ENCODE data around the gene BAIAP2L2. TPM values are rescaled to one million over a fixed set of nuclear protein-coding genes. Genes with fewer than 3 reads are reported as not detected.
"Not testable (repeated sequence)": the region's sequence is repeated elsewhere in the genome, so short reads cannot be mapped to it uniquely, and the experiment has no call there.

BAIAP2L2 gene
- total RNA-seq, 1 donor from 2014 or later = not detected

DNA sequence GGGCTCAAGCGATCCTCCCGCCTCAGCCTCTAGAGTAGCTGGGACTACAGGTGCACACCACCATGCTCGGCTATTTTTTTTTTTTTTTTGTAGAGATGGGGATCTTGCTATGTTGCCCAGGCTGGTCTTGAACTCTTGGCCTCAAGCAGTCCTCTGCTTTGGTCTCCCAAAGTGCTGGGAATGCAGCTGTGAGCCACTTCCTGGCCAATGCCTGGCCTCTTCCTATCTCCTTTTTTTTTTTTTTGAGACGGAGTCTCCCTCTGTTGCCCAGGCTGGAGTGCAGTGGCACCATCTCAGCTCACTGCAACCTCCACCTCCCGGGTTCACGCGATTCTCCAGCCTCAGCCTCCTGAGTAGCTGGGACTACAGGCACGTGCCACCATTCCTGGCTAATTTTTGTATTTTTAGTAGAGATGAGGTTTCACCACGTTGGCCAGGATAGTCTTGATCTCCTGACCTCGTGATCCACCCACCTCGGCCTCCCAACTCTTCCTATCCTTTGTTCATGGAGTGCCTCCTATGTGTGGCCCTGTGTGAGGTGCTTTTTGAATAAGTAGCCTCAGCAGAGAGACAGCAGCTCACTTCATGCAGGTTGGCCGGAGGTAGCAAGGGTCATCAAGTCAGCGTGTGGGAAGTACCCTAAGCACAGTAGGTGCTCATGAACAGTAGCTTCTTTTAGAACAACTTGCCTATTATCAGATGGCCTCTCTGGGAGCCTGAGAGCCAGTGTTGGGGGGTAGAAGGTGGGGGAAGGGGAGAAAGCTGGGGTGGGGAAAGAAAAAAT, 72.9 kb downstream of the BAIAP2L2 start:
- DNase-seq = not testable (repeated sequence)

DNA sequence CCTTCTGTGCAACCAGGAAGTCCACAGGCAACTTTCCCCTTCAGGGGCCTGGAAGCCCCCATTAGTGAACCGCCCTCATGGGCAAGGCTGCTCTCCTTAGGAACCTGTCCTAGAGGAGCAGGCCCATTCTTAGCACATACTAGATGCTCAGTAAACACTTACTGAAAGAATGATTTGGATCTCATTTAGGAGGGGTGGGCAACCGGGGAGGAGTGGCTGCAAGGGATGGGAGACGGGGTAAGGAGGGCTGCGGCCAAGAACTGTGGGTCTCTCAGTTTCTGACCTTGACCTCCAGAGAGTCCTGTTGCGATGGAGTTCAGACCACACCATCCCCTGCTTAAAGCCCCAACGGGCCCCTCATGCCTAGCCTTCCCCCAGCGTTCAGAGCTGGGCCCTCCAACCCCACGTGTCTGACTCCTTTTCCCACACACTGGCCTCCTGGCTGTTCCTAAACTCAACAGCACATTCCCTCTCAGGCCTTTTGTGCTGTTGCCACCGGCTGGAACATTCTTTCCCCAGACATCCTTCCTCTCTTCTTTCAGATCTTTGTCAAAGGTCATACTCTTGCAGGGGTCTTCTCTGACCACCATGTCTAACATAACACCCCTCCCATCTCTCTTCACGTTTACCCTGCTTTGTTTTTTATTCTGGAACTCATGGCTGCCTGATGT, 74.0 kb downstream of the BAIAP2L2 start:
- no peak for DNase-seq

DNA sequence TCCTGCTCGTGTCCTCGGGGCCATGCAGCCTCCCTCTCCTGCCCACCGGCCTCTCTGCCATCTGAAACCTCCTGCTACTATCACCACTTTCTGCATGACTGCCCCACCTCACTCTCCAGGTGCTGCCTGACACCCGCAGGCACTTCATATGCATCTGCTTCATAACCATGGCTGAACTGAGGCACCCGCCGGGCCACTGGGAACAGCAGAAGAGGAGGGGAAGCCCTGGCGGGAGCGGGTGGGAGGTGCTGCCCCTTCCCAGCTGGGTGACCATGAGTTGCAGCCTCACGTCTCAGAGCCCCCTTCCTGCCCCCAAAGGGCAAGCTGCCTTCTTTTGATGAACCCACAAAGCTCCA, 75.0 kb downstream of the BAIAP2L2 start:
- DNase-seq = no peak

Other genes starting within 250 kb of the BAIAP2L2 start
- 22.9 TPM for gene MICALL1, start 204.4 kb downstream of the BAIAP2L2 start, total RNA-seq
- gene C22orf23, start 157.1 kb downstream of the BAIAP2L2 start, total RNA-seq = 0.31 TPM
- 17.8 TPM for gene POLR2F, start 157.0 kb downstream of the BAIAP2L2 start, total RNA-seq
- 1.9 TPM for gene SOX10, start 126.1 kb downstream of the BAIAP2L2 start, total RNA-seq
- gene PICK1, start 53.3 kb downstream of the BAIAP2L2 start, total RNA-seq = 22.0 TPM
- gene SLC16A8, start 26.5 kb downstream of the BAIAP2L2 start, total RNA-seq = 0.16 TPM
- gene PLA2G6, start 71.1 kb upstream of the BAIAP2L2 start, total RNA-seq = 15.8 TPM
- 3.1 TPM for gene MAFF, start 91.3 kb upstream of the BAIAP2L2 start, total RNA-seq
- gene TMEM184B, start 162.3 kb upstream of the BAIAP2L2 start, total RNA-seq = 10.9 TPM
- gene CSNK1E, start 206.7 kb upstream of the BAIAP2L2 start, total RNA-seq = 172 TPM

Measured in occipital lobe (tissue), 2 donors.